MM.1S (cell line): ENCODE results near the gene IL1B.

ENCODE experiments used
- DNase-seq: peaks from one replicate; pipeline ENCODE4 v3.0.0-alpha.2; 2015
- H2AFZ ChIP-seq: fragments of 300-600 bp; sonication (generic); 2 replicates; pipeline ENCODE4 v1.6.0; 2016; ENCODE audit warnings: antibody characterized with exemption, low read length
- H3F3A ChIP-seq: fragments of 300-600 bp; sonication (generic); 2 replicates; pipeline ENCODE4 v1.6.1; 2016; ENCODE audit warnings: mild to moderate bottlenecking, antibody characterized with exemption, low read length, moderate library complexity, mixed read lengths; ENCODE audit not compliant: insufficient read depth
- H3K27ac ChIP-seq: fragments of 300-600 bp; sonication (generic); 2 replicates; pipeline ENCODE4 v1.5.1; 2016; ENCODE audit warnings: mild to moderate bottlenecking, low read length
- H3K27me3 ChIP-seq: fragments of 300-600 bp; sonication (generic); replicated peaks from 2 replicates; pipeline ENCODE4 v1.6.0; 2016; ENCODE audit warnings: low read length; ENCODE audit not compliant: insufficient read depth
- H3K36me3 ChIP-seq: fragments of 300-600 bp; sonication (generic); replicated peaks from 2 replicates; pipeline ENCODE4 v1.6.1; 2016; ENCODE audit warnings: mild to moderate bottlenecking, low read length, mixed read lengths; ENCODE audit not compliant: insufficient read depth
- H3K4me1 ChIP-seq: fragments of 300-600 bp; sonication (generic); 2 replicates; pipeline ENCODE4 v1.6.1; 2016; ENCODE audit warnings: low read length, mixed read lengths
- H3K4me2 ChIP-seq: fragments of 300-600 bp; sonication (generic); 2 replicates; pipeline ENCODE4 v1.6.0; 2016; ENCODE audit warnings: low read depth, low read length
- H3K4me3 ChIP-seq: fragments of 300-600 bp; sonication (generic); 2 replicates; pipeline ENCODE4 v1.5.1; 2016; ENCODE audit warnings: low read length, mixed read lengths
- H3K79me2 ChIP-seq: fragments of 300-600 bp; sonication (generic); 2 replicates; pipeline ENCODE4 v1.6.1; 2016; ENCODE audit warnings: mixed run types, low read length, mixed read lengths
- H3K9ac ChIP-seq: fragments of 300-600 bp; sonication (generic); 2 replicates; pipeline ENCODE4 v1.6.1; 2016; ENCODE audit warnings: low read length, mixed read lengths
- H3K9me2 ChIP-seq: fragments of 300-600 bp; sonication (generic); replicated peaks from 2 replicates; pipeline ENCODE4 v1.6.1; 2016; ENCODE audit warnings: mild to moderate bottlenecking, low read length, mixed read lengths; ENCODE audit not compliant: insufficient read depth
- H3K9me3 ChIP-seq: fragments of 300-600 bp; sonication (generic); replicated peaks from 2 replicates; pipeline ENCODE4 v1.6.1; 2016; ENCODE audit warnings: mild to moderate bottlenecking, low read length, mixed read lengths; ENCODE audit not compliant: insufficient read depth
- H4K20me1 ChIP-seq: fragments of 300-600 bp; sonication (generic); 2 replicates; pipeline ENCODE4 v1.6.1; 2016; ENCODE audit warnings: mild to moderate bottlenecking, low read length, moderate library complexity, mixed read lengths; ENCODE audit not compliant: insufficient read depth
- CTCF ChIP-seq: fragments of 300-600 bp; sonication (generic); IDR thresholded peaks from 2 replicates; pipeline ENCODE4 v1.5.1; 2016; ENCODE audit warnings: antibody characterized with exemption, low read length, mixed read lengths
- EZH2 ChIP-seq: fragments of 300-600 bp; sonication (generic); optimal IDR thresholded peaks from 2 replicates; pipeline ENCODE3; 2017; ENCODE audit warnings: low read depth, mild to moderate bottlenecking, antibody characterized with exemption, low read length, mixed read lengths
- EZH2phosphoT487 ChIP-seq: fragments of 300-600 bp; sonication (generic); IDR thresholded peaks from 2 replicates; pipeline ENCODE4 v1.6.1; 2018; ENCODE audit warnings: antibody characterized with exemption, low read length

IL1B gene

GRCh38 chr2:112798979-112799975 lies 37.3 kb downstream of the IL1B start:
- Histone ChIP-seq H3K4me2 (no peak overlapping the region), H3K4me3 (no peak overlapping the region), H3K9ac (no peak overlapping the region), H3K9me2 (no peaks in the 10 kb centered on the region), H3K9me3 (no peaks in the 10 kb centered on the region), H2AFZ (no peak overlapping the region), H3K36me3 (no peaks in the 10 kb centered on the region), H3K4me1 (no peaks in the 10 kb centered on the region), H3K27me3 (no peaks in the 10 kb centered on the region), H4K20me1 (no peaks in the 10 kb centered on the region), H3K79me2 (no peaks in the 10 kb centered on the region), H3K27ac (no peak overlapping the region), H3F3A (no peaks in the 10 kb centered on the region)
- no peak for TF ChIP-seq CTCF
- TF ChIP-seq EZH2phosphoT487, result no peak
- no peak for TF ChIP-seq EZH2
- no peak for DNase-seq

GRCh38 chr2:112796486-112796885 lies 40.1 kb downstream of the IL1B start:
- TF ChIP-seq EZH2phosphoT487 (no peak), CTCF (no peak), EZH2 (no peak)
- H3K27ac ChIP-seq, result no peak overlapping the region
- H2AFZ ChIP-seq, result no peak overlapping the region
- no peaks in the 10 kb centered on the region for H3K27me3 ChIP-seq
- H3K4me1 ChIP-seq, result no peaks in the 10 kb centered on the region
- no peaks in the 10 kb centered on the region for H3K9me2 ChIP-seq
- no peaks in the 10 kb centered on the region for H3F3A ChIP-seq
- H3K4me2 ChIP-seq, result no peak overlapping the region
- H3K36me3 ChIP-seq, result no peaks in the 10 kb centered on the region
- H3K9ac ChIP-seq, result no peak overlapping the region
- H3K79me2 ChIP-seq, result no peaks in the 10 kb centered on the region
- DNase-seq, result no peak
- no peak overlapping the region for H3K4me3 ChIP-seq
- H3K9me3 ChIP-seq, result no peaks in the 10 kb centered on the region
- H4K20me1 ChIP-seq, result no peaks in the 10 kb centered on the region

GRCh38 chr2:112795774-112796173 lies 40.8 kb downstream of the IL1B start:
- Histone ChIP-seq H3K27me3 (no peaks in the 10 kb centered on the region), H3K9me2 (no peaks in the 10 kb centered on the region), H3K9me3 (no peaks in the 10 kb centered on the region), H3K27ac (no peak overlapping the region), H3K4me3 (no peak overlapping the region), H3K9ac (no peak overlapping the region), H4K20me1 (no peaks in the 10 kb centered on the region), H3K79me2 (no peaks in the 10 kb centered on the region), H3K4me1 (no peaks in the 10 kb centered on the region), H3K4me2 (no peak overlapping the region), H3F3A (no peaks in the 10 kb centered on the region), H3K36me3 (no peaks in the 10 kb centered on the region), H2AFZ (no peak overlapping the region)
- no peak for DNase-seq
- no peak for TF ChIP-seq CTCF
- TF ChIP-seq EZH2phosphoT487, result no peak
- no peak for TF ChIP-seq EZH2
